PFSK-1 (cell line): Measurements from ENCODE around the gene TLR6. TPM values are rescaled to one million over a fixed set of nuclear protein-coding genes. Genes with fewer than 3 reads are reported as not detected.

Experiments used
- FOXP2 ChIP-seq: optimal IDR thresholded peaks from 2 replicates; pipeline ENCODE3; 2011; ENCODE audit warnings: borderline replicate concordance, control low read depth, inconsistent platforms; ENCODE audit not compliant: insufficient read depth; ENCODE audit errors: extremely low read length, extremely low read depth
- POLR2AphosphoS5 ChIP-seq: IDR thresholded peaks from 2 replicates; pipeline ENCODE4 v1.6.1; 2012; ENCODE audit warnings: low read depth, mild to moderate bottlenecking, control low read depth, low read length, moderate library complexity
- REST ChIP-seq, 2 experiments: IDR thresholded peaks; 2 replicates each; pipeline versions ENCODE4 v1.6.1 to v1.8.0; 2011 to 2012; ENCODE audit warnings: low read depth in 2 of 2, low read length in 2 of 2, control low read depth in 1 of 2, inconsistent platforms in 1 of 2, mild to moderate bottlenecking in 1 of 2, moderate library complexity in 1 of 2; ENCODE audit not compliant: insufficient read depth in 1 of 2
- SIN3A ChIP-seq: IDR thresholded peaks from 2 replicates; pipeline ENCODE4 v1.6.1; 2012; ENCODE audit warnings: mild to moderate bottlenecking, low read length, moderate library complexity, borderline replicate concordance; ENCODE audit not compliant: insufficient read depth
- TAF1 ChIP-seq: IDR thresholded peaks from 2 replicates; pipeline ENCODE4 v1.6.1; 2012; ENCODE audit warnings: low read length, control low read depth, borderline replicate concordance; ENCODE audit not compliant: insufficient read depth
- polyA plus RNA-seq: library from polyadenylated mRNA; unstranded; fragments of >200 nt; gene quantifications from one replicate; pipeline ENCODE4 v1.2.1, GENCODE V29; 2012; ENCODE audit warnings: low read depth, missing spikeins; ENCODE audit not compliant: insufficient read length

The TLR6 gene
- polyA plus RNA-seq, result 0.34 TPM

GRCh38 chr4:38856524-38857337 is at the start of gene TLR6:
TLR6 (minus strand) TSS chr4:38856817; CDS start chr4:38829473, 27,344 bp downstream.
- no peak for TF ChIP-seq SIN3A
- no peak for TF ChIP-seq POLR2AphosphoS5
- TF ChIP-seq REST (IDR thresholded peaks at IDR 0.05; ENCODE audit: insufficient read depth in 1 of 2, low read depth in 2 of 2, low read length in 2 of 2), result no peak
- no peak for TF ChIP-seq FOXP2
- TF ChIP-seq TAF1, result no peak

GRCh38 chr4:38905652-38906385 is 49.2 kb upstream of the TLR6 start:
- TF ChIP-seq POLR2AphosphoS5, result no peak
- TF ChIP-seq FOXP2, result no peak
- no peak for TF ChIP-seq SIN3A
- no peak for TF ChIP-seq REST (IDR thresholded peaks at IDR 0.05; ENCODE audit: insufficient read depth in 1 of 2, low read depth in 2 of 2, low read length in 2 of 2)
- no peak for TF ChIP-seq TAF1

- TF ChIP-seq REST (IDR thresholded peaks at IDR 0.05; ENCODE audit: insufficient read depth in 1 of 2, low read depth in 2 of 2, low read length in 2 of 2) (no peak), TAF1 (no peak)
These were observed 48.1 kb upstream of the TLR6 start for GRCh38 chr4:38904682-38905081.

- TF ChIP-seq POLR2AphosphoS5 (no peak), REST (IDR thresholded peaks at IDR 0.05; ENCODE audit: insufficient read depth in 1 of 2, low read depth in 2 of 2, low read length in 2 of 2) (no peak), SIN3A (no peak), FOXP2 (no peak), TAF1 (no peak)
These were observed 47.6 kb upstream of the TLR6 start for GRCh38 chr4:38904090-38904666.
